Ascending aorta (tissue), 2 donors: ENCODE results near the gene LRCOL1. TPM values are rescaled to one million over a fixed set of nuclear protein-coding genes. Genes with fewer than 3 reads are reported as not detected.

Source experiments
- DNase-seq, 2 donors: peaks; one replicate each; pipeline ENCODE4 v3.0.0-alpha.2; 2019; ENCODE audit warnings: low spot score in 2 of 2
- H3K27ac ChIP-seq, 2 donors: fragments of 200-600 bp; sonication (generic); one replicate each; pipeline ENCODE4 v1.5.1; 2016 to 2017; ENCODE audit warnings: mild to moderate bottlenecking in 1 of 2
- H3K27me3 ChIP-seq: fragments of 200-600 bp; sonication (generic); one replicate; pipeline ENCODE4 v1.5.1; 2017
- H3K36me3 ChIP-seq, 2 donors: fragments of 200-600 bp; sonication (generic); one replicate each; pipeline ENCODE4 v1.5.1; 2016
- H3K4me1 ChIP-seq, 2 donors: fragments of 200-600 bp; sonication (generic); one replicate each; pipeline ENCODE4 v1.5.1; 2016 to 2017; ENCODE audit warnings: mild to moderate bottlenecking in 1 of 2
- H3K4me3 ChIP-seq, 2 donors: fragments of 200-600 bp; sonication (generic); one replicate each; pipeline ENCODE4 v1.5.1; 2016 to 2017; ENCODE audit warnings: mild to moderate bottlenecking in 1 of 2
- H3K9me3 ChIP-seq, 2 donors: fragments of 200-600 bp; sonication (generic); one replicate each; pipeline ENCODE4 v1.5.1; 2016
- CTCF ChIP-seq, 3 experiments: fragments of 200-600 bp in 2 of 3; fragments of 450-650 bp in 1 of 3; sonication (generic) in 2 of 3; IDR thresholded peaks; one replicate each; pipeline ENCODE4 v1.5.1; 2016 to 2019; ENCODE audit warnings: antibody characterized with exemption in 3 of 3, mild to moderate bottlenecking in 1 of 3, moderate library complexity in 1 of 3
- intact Hi-C: fragments of 100-400 bp; cut with DNase I; formaldehyde crosslinking; loops from one replicate; pipeline ENCODE4 v1.15.1; 2023
- total RNA-seq: library from RNA; depleted of rRNA; stranded (reverse); fragments of >200 nt; gene quantifications from one replicate; pipeline ENCODE4 v1.1.0, GENCODE V29; 2016

Gene LRCOL1
- total RNA-seq, 1 donor from 2014 or later, result not detected

- no peaks in the 10 kb centered on the region for H3K9me3 ChIP-seq
- no peaks in the 10 kb centered on the region for H3K27me3 ChIP-seq
- no peak overlapping the region for H3K27ac ChIP-seq
- no peak for DNase-seq
- no peak for TF ChIP-seq CTCF (IDR thresholded peaks at IDR 0.05)
- intact Hi-C loops, result no loop called here
- H3K4me3 ChIP-seq, result no peak overlapping the region
- no peaks in the 10 kb centered on the region for H3K36me3 ChIP-seq
- H3K4me1 ChIP-seq, result no peaks in the 10 kb centered on the region
Observed at GRCh38 chr12:132588821-132589669, 21.3 kb downstream of the LRCOL1 start.

- DNase-seq, result no peak
- no peak overlapping the region for H3K27ac ChIP-seq
- intact Hi-C loops, result no loop called here
- no peak overlapping the region for H3K4me3 ChIP-seq
- TF ChIP-seq CTCF (IDR thresholded peaks at IDR 0.05), result no peak
- H3K4me1 ChIP-seq, result no peaks in the 10 kb centered on the region
- H3K36me3 ChIP-seq, result no peaks in the 10 kb centered on the region
- no peaks in the 10 kb centered on the region for H3K9me3 ChIP-seq
- no peaks in the 10 kb centered on the region for H3K27me3 ChIP-seq
Observed at GRCh38 chr12:132588319-132588718, 22.1 kb downstream of the LRCOL1 start.

GRCh38 chr12:132587781-132588180 lies 22.6 kb downstream of the LRCOL1 start:
- intact Hi-C loops, result no loop called here
- no peak for DNase-seq
- H3K27me3 ChIP-seq, result no peaks in the 10 kb centered on the region
- H3K9me3 ChIP-seq, result no peaks in the 10 kb centered on the region
- no peaks in the 10 kb centered on the region for H3K4me1 ChIP-seq
- no peak overlapping the region for H3K4me3 ChIP-seq
- peaks cover 0 to 2% of the 10 kb centered on the region in 2 donors for H3K36me3 ChIP-seq
- no peak for TF ChIP-seq CTCF (IDR thresholded peaks at IDR 0.05)
- no peak overlapping the region for H3K27ac ChIP-seq

- H3K27me3 ChIP-seq, result no peaks in the 10 kb centered on the region
- no peaks in the 10 kb centered on the region for H3K4me1 ChIP-seq
- peaks cover 0 to 10% of the 10 kb centered on the region in 2 donors for H3K36me3 ChIP-seq
- intact Hi-C loops, result no loop called here
- no peaks in the 10 kb centered on the region for H3K9me3 ChIP-seq
- DNase-seq, result no peak
- no peak for TF ChIP-seq CTCF (IDR thresholded peaks at IDR 0.05)
- H3K27ac ChIP-seq, result no peak overlapping the region
- no peak overlapping the region for H3K4me3 ChIP-seq
Observed at GRCh38 chr12:132586929-132587328, 23.5 kb downstream of the LRCOL1 start.

GRCh38 chr12:132585177-132585576 lies 25.2 kb downstream of the LRCOL1 start:
- intact Hi-C loops, result no loop called here
- no peak for DNase-seq
- Histone ChIP-seq H3K9me3 (no peaks in the 10 kb centered on the region), H3K36me3 (peaks cover 13 to 25% of the 10 kb centered on the region in 2 donors), H3K27ac (no peak overlapping the region), H3K4me3 (no peak overlapping the region), H3K27me3 (no peaks in the 10 kb centered on the region), H3K4me1 (no peaks in the 10 kb centered on the region)
- no peak for TF ChIP-seq CTCF (IDR thresholded peaks at IDR 0.05)
